Measurements from ENCODE around the gene TGOLN2. TPM values are rescaled to one million over a fixed set of nuclear protein-coding genes. Genes with fewer than 3 reads are reported as not detected.
"Not testable (repeated sequence)": the region's sequence is repeated elsewhere in the genome, so short reads cannot be mapped to it uniquely, and the experiment has no call there.

TGOLN2 gene
- total RNA-seq, 1 experiment from 2014 or later = 43.7 TPM

DNA sequence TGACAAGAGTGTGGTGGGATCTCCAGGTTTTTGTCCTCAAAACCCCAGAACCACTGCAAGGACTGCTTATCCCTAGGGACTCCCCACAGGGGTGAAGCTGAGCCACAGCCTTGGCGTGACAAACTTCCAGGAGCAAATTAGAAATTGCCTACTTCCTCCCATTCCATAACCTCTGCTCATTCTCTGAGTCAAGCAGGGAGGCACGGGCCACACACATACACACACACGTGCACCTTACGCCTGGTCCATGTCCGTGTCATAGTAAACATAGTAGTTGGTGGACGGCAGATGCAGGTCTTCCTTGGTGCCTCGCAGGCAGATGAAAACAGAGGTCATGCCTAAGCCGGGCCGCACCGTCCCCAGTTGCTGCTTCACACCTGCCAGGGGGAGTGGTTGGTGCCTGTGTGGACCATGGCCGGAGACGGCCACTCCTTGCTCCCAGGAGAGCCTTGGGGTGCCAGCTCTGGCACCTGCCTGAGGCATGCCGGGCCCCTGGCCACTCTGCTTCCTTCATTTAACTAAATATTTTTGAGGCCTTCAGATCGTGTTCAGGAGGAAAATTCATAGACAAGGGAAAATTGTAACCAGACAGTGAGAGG lies 16.7 kb upstream of the TGOLN2 start (continued):
- TF ChIP-seq, protein P1, sequence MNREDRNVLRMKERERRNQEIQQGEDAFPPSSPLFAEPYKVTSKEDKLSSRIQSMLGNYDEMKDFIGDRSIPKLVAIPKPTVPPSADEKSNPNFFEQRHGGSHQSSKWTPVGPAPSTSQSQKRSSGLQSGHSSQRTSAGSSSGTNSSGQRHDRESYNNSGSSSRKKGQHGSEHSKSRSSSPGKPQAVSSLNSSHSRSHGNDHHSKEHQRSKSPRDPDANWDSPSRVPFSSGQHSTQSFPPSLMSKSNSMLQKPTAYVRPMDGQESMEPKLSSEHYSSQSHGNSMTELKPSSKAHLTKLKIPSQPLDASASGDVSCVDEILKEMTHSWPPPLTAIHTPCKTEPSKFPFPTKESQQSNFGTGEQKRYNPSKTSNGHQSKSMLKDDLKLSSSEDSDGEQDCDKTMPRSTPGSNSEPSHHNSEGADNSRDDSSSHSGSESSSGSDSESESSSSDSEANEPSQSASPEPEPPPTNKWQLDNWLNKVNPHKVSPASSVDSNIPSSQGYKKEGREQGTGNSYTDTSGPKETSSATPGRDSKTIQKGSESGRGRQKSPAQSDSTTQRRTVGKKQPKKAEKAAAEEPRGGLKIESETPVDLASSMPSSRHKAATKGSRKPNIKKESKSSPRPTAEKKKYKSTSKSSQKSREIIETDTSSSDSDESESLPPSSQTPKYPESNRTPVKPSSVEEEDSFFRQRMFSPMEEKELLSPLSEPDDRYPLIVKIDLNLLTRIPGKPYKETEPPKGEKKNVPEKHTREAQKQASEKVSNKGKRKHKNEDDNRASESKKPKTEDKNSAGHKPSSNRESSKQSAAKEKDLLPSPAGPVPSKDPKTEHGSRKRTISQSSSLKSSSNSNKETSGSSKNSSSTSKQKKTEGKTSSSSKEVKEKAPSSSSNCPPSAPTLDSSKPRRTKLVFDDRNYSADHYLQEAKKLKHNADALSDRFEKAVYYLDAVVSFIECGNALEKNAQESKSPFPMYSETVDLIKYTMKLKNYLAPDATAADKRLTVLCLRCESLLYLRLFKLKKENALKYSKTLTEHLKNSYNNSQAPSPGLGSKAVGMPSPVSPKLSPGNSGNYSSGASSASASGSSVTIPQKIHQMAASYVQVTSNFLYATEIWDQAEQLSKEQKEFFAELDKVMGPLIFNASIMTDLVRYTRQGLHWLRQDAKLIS (CRISPR knock-in tag; IDR thresholded peaks at IDR 0.05; ENCODE audit: borderline replicate concordance) = no peak
- TF ChIP-seq CBFB (CRISPR knock-in tag; IDR thresholded peaks at IDR 0.05; ENCODE audit: low read depth) = no peak

- CTCF ChIA-PET = not testable (repeated sequence)
Measured at GRCh38 chr2:85343207-85343895, 15.6 kb upstream of the TGOLN2 start.

DNA sequence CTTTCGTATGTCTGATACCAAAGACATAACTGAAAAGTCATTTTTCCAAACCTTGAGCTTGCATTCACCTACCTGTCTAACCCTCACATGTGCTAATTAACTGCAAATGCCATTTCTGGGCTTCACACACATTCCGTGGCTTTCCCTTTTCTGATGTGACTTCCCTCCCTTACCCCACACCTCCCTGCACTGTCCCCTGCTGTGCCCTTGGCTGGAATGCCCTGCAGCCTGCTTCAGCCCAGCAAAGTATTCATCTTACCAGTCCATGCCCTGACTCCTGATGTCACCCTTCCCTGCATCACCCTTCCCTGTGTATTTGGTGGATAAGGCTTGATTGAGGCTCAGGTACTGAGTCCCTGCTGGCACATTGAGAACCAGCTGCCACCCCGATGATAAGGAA lies 14.4 kb upstream of the TGOLN2 start:
- TF ChIP-seq ZNF263 (CRISPR knock-in tag; IDR thresholded peaks at IDR 0.05; ENCODE audit: low read depth) (no peak), NR2C2 (CRISPR knock-in tag; IDR thresholded peaks at IDR 0.05) (no peak), RELA (CRISPR knock-in tag; IDR thresholded peaks at IDR 0.05; ENCODE audit: borderline replicate concordance) (no peak), RORB (CRISPR knock-in tag; IDR thresholded peaks at IDR 0.05) (no peak), NFATC4 (CRISPR knock-in tag; IDR thresholded peaks at IDR 0.05) (no peak), MYBL2 (CRISPR knock-in tag; IDR thresholded peaks at IDR 0.05) (no peak), ARID4B (CRISPR knock-in tag; IDR thresholded peaks at IDR 0.05; ENCODE audit: borderline replicate concordance) (no peak), TEAD4 (CRISPR knock-in tag; IDR thresholded peaks at IDR 0.05) (no peak), CTCF (IDR thresholded peaks at IDR 0.05) (no peak), ZBTB21 (CRISPR knock-in tag; IDR thresholded peaks at IDR 0.05; ENCODE audit: borderline replicate concordance) (no peak), HMGA2 (CRISPR knock-in tag; IDR thresholded peaks at IDR 0.05) (no peak), ESRRA (CRISPR knock-in tag; IDR thresholded peaks at IDR 0.05; ENCODE audit: borderline replicate concordance) (no peak), MXD4 (CRISPR knock-in tag; IDR thresholded peaks at IDR 0.05; ENCODE audit: borderline replicate concordance) (no peak)
- TF ChIP-seq, protein P2, sequence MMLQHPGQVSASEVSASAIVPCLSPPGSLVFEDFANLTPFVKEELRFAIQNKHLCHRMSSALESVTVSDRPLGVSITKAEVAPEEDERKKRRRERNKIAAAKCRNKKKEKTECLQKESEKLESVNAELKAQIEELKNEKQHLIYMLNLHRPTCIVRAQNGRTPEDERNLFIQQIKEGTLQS (CRISPR knock-in tag; conservative IDR thresholded peaks at IDR 0.05) = no peak
- TF ChIP-seq, protein P3, sequence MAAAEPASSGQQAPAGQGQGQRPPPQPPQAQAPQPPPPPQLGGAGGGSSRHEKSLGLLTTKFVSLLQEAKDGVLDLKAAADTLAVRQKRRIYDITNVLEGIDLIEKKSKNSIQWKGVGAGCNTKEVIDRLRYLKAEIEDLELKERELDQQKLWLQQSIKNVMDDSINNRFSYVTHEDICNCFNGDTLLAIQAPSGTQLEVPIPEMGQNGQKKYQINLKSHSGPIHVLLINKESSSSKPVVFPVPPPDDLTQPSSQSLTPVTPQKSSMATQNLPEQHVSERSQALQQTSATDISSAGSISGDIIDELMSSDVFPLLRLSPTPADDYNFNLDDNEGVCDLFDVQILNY (CRISPR knock-in tag; IDR thresholded peaks at IDR 0.05) = no peak
- POLR2A ChIA-PET = no interaction called here
- no peak overlapping the region for H3K27ac Mint-ChIP-seq
- DNase-seq (ENCODE audit: low spot score) = no peak
- ATAC-seq = 0 out of 2 replicates have a peak, but pooled peaks have one; percentile 17
- no peak overlapping the region for H3K4me3 Mint-ChIP-seq
- peaks cover 5% of the 10 kb centered on the region; the same call in 1 of the 2 replicates for H3K36me3 Mint-ChIP-seq
- CTCF ChIA-PET = no interaction called here
- peaks cover 17% of the 10 kb centered on the region for H3K4me1 Mint-ChIP-seq
- no peaks in the 10 kb centered on the region for H3K9me3 Mint-ChIP-seq
- H3K27me3 Mint-ChIP-seq (ENCODE audit: low read depth) = peaks cover 2% of the 10 kb centered on the region

More at GRCh38 chr2:85343207-85343895, 15.6 kb upstream of the TGOLN2 start:
- DNase-seq (ENCODE audit: low spot score); H3K27ac Mint-ChIP-seq; H3K27me3 Mint-ChIP-seq (ENCODE audit: low read depth); H3K9me3 Mint-ChIP-seq; H3K4me3 Mint-ChIP-seq; POLR2A ChIA-PET: not testable (repeated sequence)
- ATAC-seq = peak; percentile 24; the same call in 1 of the 2 replicates
- peaks cover 12% of the 10 kb centered on the region; the same call in 1 of the 2 replicates for H3K36me3 Mint-ChIP-seq
- peaks cover 11% of the 10 kb centered on the region for H3K4me1 Mint-ChIP-seq
